CD4-positive, alpha-beta memory T cell (primary cell): ENCODE data around the gene SEMA4A. TPM values are rescaled to one million over a fixed set of nuclear protein-coding genes. Genes with fewer than 3 reads are reported as not detected.
"Not testable (repeated sequence)": the region's sequence is repeated elsewhere in the genome, so short reads cannot be mapped to it uniquely, and the experiment has no call there.

Source experiments
- CTCF ChIA-PET: fragments of 350-600 bp; sonication (Branson Sonifier 250); formaldehyde crosslinking; loops from one replicate; lab custom pipeline; 2021; ENCODE audit warnings: inconsistent platforms; ENCODE audit not compliant: partially characterized antibody; lab: Charles Lee
- POLR2A ChIA-PET: fragments of 350-600 bp; sonication (Branson Sonifier 250); formaldehyde crosslinking; loops from one replicate; lab custom pipeline; 2021; ENCODE audit not compliant: partially characterized antibody; lab: Charles Lee
- DNase-seq, 5 donors: peaks; one replicate each; pipeline versions ENCODE4 v3.0.0 to v3.0.0-alpha.2; 2020 to 2022; ENCODE audit warnings: mixed read lengths in 1 of 5
- H3K27ac ChIP-seq: one replicate; pipeline ENCODE4 v1.7.0; 2013; ENCODE audit warnings: low read depth, low read length
- H3K27me3 ChIP-seq: 2 replicates; pipeline ENCODE4 v1.7.0; 2013; ENCODE audit warnings: mild to moderate bottlenecking, low read length, moderate library complexity; ENCODE audit not compliant: insufficient read depth
- H3K36me3 ChIP-seq: 2 replicates; pipeline ENCODE4 v1.7.0; 2013; ENCODE audit warnings: mild to moderate bottlenecking, low read length, moderate library complexity; ENCODE audit not compliant: insufficient read depth
- H3K4me1 ChIP-seq: 2 replicates; pipeline ENCODE4 v1.7.0; 2013; ENCODE audit warnings: mild to moderate bottlenecking, low read length, moderate library complexity; ENCODE audit not compliant: insufficient read depth
- H3K4me3 ChIP-seq, 2 donors: one replicate each; pipeline ENCODE4 v1.7.0; 2013; ENCODE audit warnings: low read length in 2 of 2, mild to moderate bottlenecking in 1 of 2
- H3K9me3 ChIP-seq, 2 donors: one replicate each; pipeline ENCODE4 v1.7.0; 2013; ENCODE audit warnings: low read length in 2 of 2, control low read depth in 1 of 2; ENCODE audit not compliant: control insufficient read depth in 1 of 2
- H3K27ac Mint-ChIP-seq, 7 donors: one replicate each; pipeline ENCODE4 v1.8.0; 2020 to 2021; ENCODE audit warnings: mixed read lengths in 7 of 7, mild to moderate bottlenecking in 6 of 7, inconsistent platforms in 3 of 7, moderate library complexity in 3 of 7
- H3K27me3 Mint-ChIP-seq, 2 donors: one replicate each; pipeline ENCODE4 v1.8.0; 2020 to 2021; ENCODE audit warnings: mixed read lengths in 2 of 2
- H3K36me3 Mint-ChIP-seq, 2 donors: one replicate each; pipeline ENCODE4 v1.8.0; 2020 to 2021; ENCODE audit warnings: mixed read lengths in 2 of 2, inconsistent platforms in 1 of 2, mild to moderate bottlenecking in 1 of 2
- H3K4me1 Mint-ChIP-seq, 4 donors: one replicate each; pipeline ENCODE4 v1.8.0; 2020 to 2021; ENCODE audit warnings: mixed read lengths in 4 of 4, mild to moderate bottlenecking in 1 of 4
- H3K4me3 Mint-ChIP-seq, 8 donors: one replicate each; pipeline ENCODE4 v1.8.0; 2020 to 2021; ENCODE audit warnings: mixed read lengths in 8 of 8, mild to moderate bottlenecking in 7 of 8, moderate library complexity in 6 of 8, inconsistent platforms in 3 of 8
- H3K9me3 Mint-ChIP-seq, 8 donors: one replicate each; pipeline ENCODE4 v1.8.0; 2020 to 2021; ENCODE audit warnings: mixed read lengths in 8 of 8, mild to moderate bottlenecking in 5 of 8, inconsistent platforms in 3 of 8, moderate library complexity in 1 of 8
- intact Hi-C: fragments of 100-400 bp; cut with micrococcal nuclease; formaldehyde crosslinking; loops from one replicate; pipeline ENCODE4 v1.15.1; 2023
- polyA plus RNA-seq, 2 donors: library from polyadenylated mRNA; unstranded; fragments of 300-500 nt; fragmentation: Illumina TruSeq; gene quantifications; one replicate each; pipeline ENCODE4 v1.2.3, GENCODE V29; 2021
- total RNA-seq, 2 experiments: library from RNA; stranded (reverse); gene quantifications; one replicate each; pipeline ENCODE4 v1.2.3, GENCODE V29; 2021

Gene SEMA4A
- total and polyA plus RNA-seq, 4 experiments from 2014 or later, result 0.88 to 1.3 (median 1.2) TPM

GRCh38 chr1:156114101-156114918 is 39.1 kb upstream of the SEMA4A start, which contains the start of gene LMNA:
Gene LMNA (plus strand): TSS chr1:156114711. CDS start chr1:156114919, 208 bp downstream.
- Mint-ChIP-seq H3K9me3 (no peaks in the 10 kb centered on the region), H3K27me3 (no peaks in the 10 kb centered on the region), H3K4me1 (peaks cover 12 to 49% (median 27%) of the 10 kb centered on the region in 4 donors), H3K4me3 (peak within 1 kb of the TSS; percentile 94 to 98 (median 96)), H3K36me3 (peaks cover 0 to 16% of the 10 kb centered on the region in 2 donors), H3K27ac (peak within 1 kb of the TSS; percentile 95 to 99 (median 98))
- ChIA-PET POLR2A (interaction anchor here (0.8 to 21.9 kb wide), 8 partner anchors 9 to 578 kb away, joined by 3 to 527 read pairs (median 6); partner anchors contain the start of genes PMF1, SLC25A44, SMG5 and SYT11), CTCF (interaction anchor here (1.4 to 13.8 kb wide), 7 partner anchors 8 to 31 kb away, joined by 3 to 157 read pairs (median 6); no protein-coding TSS in a partner anchor)
- H3K36me3 ChIP-seq, result no peaks in the 10 kb centered on the region
- H3K4me1 ChIP-seq, result peaks cover 41% of the 10 kb centered on the region
- peak within 1 kb of the TSS; percentile 91 for H3K27ac ChIP-seq
- no peaks in the 10 kb centered on the region for H3K9me3 ChIP-seq
- no peaks in the 10 kb centered on the region for H3K27me3 ChIP-seq
- H3K4me3 ChIP-seq, result peak within 1 kb of the TSS; percentile 81
- intact Hi-C loops, result loop anchor here (1.0 to 2.0 kb wide), 4 partner anchors 8 to 18 kb away; no protein-coding TSS in a partner anchor
- peak; percentile 73 to 96 (median 74) for DNase-seq

- Histone ChIP-seq H3K4me1 (peaks cover 46% of the 10 kb centered on the region), H3K27me3 (no peaks in the 10 kb centered on the region), H3K36me3 (no peaks in the 10 kb centered on the region), H3K4me3 (peak overlapping the region; percentile 81), H3K27ac (peak overlapping the region; percentile 91), H3K9me3 (no peaks in the 10 kb centered on the region)
- H3K4me1 Mint-ChIP-seq, result peaks cover 15 to 53% (median 31%) of the 10 kb centered on the region in 4 donors
- DNase-seq, result peak in 2 of 5 donors; percentile 35 to 48
- no peaks in the 10 kb centered on the region for H3K27me3 Mint-ChIP-seq
- H3K9me3 Mint-ChIP-seq, result peaks cover 0 to 2% (median 0%) of the 10 kb centered on the region in 8 donors
- H3K4me3 Mint-ChIP-seq, result peak overlapping the region; percentile 94 to 98 (median 96)
- peak overlapping the region; percentile 95 to 99 (median 98) for H3K27ac Mint-ChIP-seq
- peaks cover 0 to 16% of the 10 kb centered on the region in 2 donors for H3K36me3 Mint-ChIP-seq
- intact Hi-C loops, result loop anchor here (1.0 to 2.0 kb wide), 4 partner anchors 8 to 18 kb away; no protein-coding TSS in a partner anchor
- POLR2A ChIA-PET, result interaction anchor here (0.8 to 21.9 kb wide), 9 partner anchors 8 to 579 kb away, joined by 3 to 527 read pairs (median 4); partner anchors contain the start of genes PMF1, SLC25A44, SMG5 and SYT11
- CTCF ChIA-PET, result interaction anchor here (1.7 to 13.8 kb wide), 6 partner anchors 9 to 31 kb away, joined by 5 to 157 read pairs (median 8); no protein-coding TSS in a partner anchor
Observed at GRCh38 chr1:156114919-156115513, 38.4 kb upstream of the SEMA4A start.

GRCh38 chr1:156115514-156116374 is 37.6 kb upstream of the SEMA4A start:
- peaks cover 53% of the 10 kb centered on the region for H3K4me1 ChIP-seq
- ChIA-PET POLR2A (interaction anchor here (0.7 to 21.9 kb wide), 9 partner anchors 8 to 257 kb away, joined by 3 to 527 read pairs (median 4); partner anchors contain the start of genes PMF1, SLC25A44, SMG5 and SYT11), CTCF (interaction anchor here (0.6 to 13.8 kb wide), 7 partner anchors 10 to 30 kb away, joined by 3 to 157 read pairs (median 6); no protein-coding TSS in a partner anchor)
- no peak for DNase-seq
- peaks cover 0 to 2% (median 0%) of the 10 kb centered on the region in 8 donors for H3K9me3 Mint-ChIP-seq
- peak overlapping the region; percentile 81 for H3K4me3 ChIP-seq
- no peaks in the 10 kb centered on the region for H3K27me3 Mint-ChIP-seq
- peaks cover 20 to 60% (median 35%) of the 10 kb centered on the region in 4 donors for H3K4me1 Mint-ChIP-seq
- no peaks in the 10 kb centered on the region for H3K9me3 ChIP-seq
- peak overlapping the region; percentile 91 for H3K27ac ChIP-seq
- no peaks in the 10 kb centered on the region for H3K36me3 ChIP-seq
- peak overlapping the region; percentile 95 to 99 (median 98) for H3K27ac Mint-ChIP-seq
- H3K4me3 Mint-ChIP-seq, result peak overlapping the region; percentile 94 to 98 (median 96)
- intact Hi-C loops, result loop anchor here (2.0 kb wide), 1 partner anchor 19 kb away; no protein-coding TSS in a partner anchor
- H3K36me3 Mint-ChIP-seq, result peaks cover 0 to 16% of the 10 kb centered on the region in 2 donors
- no peaks in the 10 kb centered on the region for H3K27me3 ChIP-seq

GRCh38 chr1:156116731-156117130 is 36.7 kb upstream of the SEMA4A start:
- H3K36me3 ChIP-seq, H3K27ac ChIP-seq, intact Hi-C loops, H3K9me3 ChIP-seq, H3K27me3 ChIP-seq, H3K9me3 Mint-ChIP-seq, H3K27me3 Mint-ChIP-seq: not testable (repeated sequence)
- POLR2A ChIA-PET, result interaction anchor here (0.7 to 21.9 kb wide), 3 partner anchors 11 to 120 kb away, joined by 4 to 527 read pairs (median 110); no protein-coding TSS in a partner anchor
- H3K27ac Mint-ChIP-seq, result peak overlapping the region; percentile 90 to 99 (median 97)
- Histone ChIP-seq H3K4me1 (peaks cover 59% of the 10 kb centered on the region), H3K4me3 (peak overlapping the region in 1 of 2 donors; percentile 81)
- peak overlapping the region; percentile 94 to 98 (median 96) for H3K4me3 Mint-ChIP-seq
- peak in 1 of 5 donors; percentile 44 for DNase-seq
- H3K36me3 Mint-ChIP-seq, result peaks cover 0 to 16% of the 10 kb centered on the region in 2 donors
- CTCF ChIA-PET, result interaction anchor here (3.0 to 13.8 kb wide), 3 partner anchors 10 to 20 kb away, joined by 11 to 157 read pairs (median 24); no protein-coding TSS in a partner anchor
- H3K4me1 Mint-ChIP-seq, result peaks cover 20 to 69% (median 39%) of the 10 kb centered on the region in 4 donors

GRCh38 chr1:156117414-156118176 is 35.8 kb upstream of the SEMA4A start:
- peak in 1 of 5 donors; percentile 42 for DNase-seq
- Mint-ChIP-seq H3K27ac (peak overlapping the region in 6 of 7 donors; percentile 41 to 95 (median 80)), H3K27me3 (no peaks in the 10 kb centered on the region), H3K4me3 (peak overlapping the region; percentile 31 to 96 (median 66)), H3K36me3 (peaks cover 0 to 16% of the 10 kb centered on the region in 2 donors), H3K4me1 (peaks cover 22 to 74% (median 42%) of the 10 kb centered on the region in 4 donors), H3K9me3 (peaks cover 0 to 4% (median 0%) of the 10 kb centered on the region in 8 donors)
- ChIA-PET POLR2A (interaction anchor here (0.7 to 21.9 kb wide), 3 partner anchors 10 to 872 kb away, joined by 3 to 527 read pairs (median 110); no protein-coding TSS in a partner anchor), CTCF (interaction anchor here (0.9 to 13.8 kb wide), 3 partner anchors 9 to 20 kb away, joined by 3 to 157 read pairs (median 11); no protein-coding TSS in a partner anchor)
- H3K4me1 ChIP-seq, result peaks cover 62% of the 10 kb centered on the region
- H3K27me3 ChIP-seq, result no peaks in the 10 kb centered on the region
- H3K36me3 ChIP-seq, result no peaks in the 10 kb centered on the region
- no peak overlapping the region for H3K27ac ChIP-seq
- no peak overlapping the region for H3K4me3 ChIP-seq
- intact Hi-C loops, result no loop called here
- H3K9me3 ChIP-seq, result no peaks in the 10 kb centered on the region
